ENCODE data around the gene FAM227B. TPM values are rescaled to one million over a fixed set of nuclear protein-coding genes. Genes with fewer than 3 reads are reported as not detected.

FAM227B gene
- total and polyA plus RNA-seq, 7 donors, result 2.7 to 11.9 (median 6.9) TPM

DNA sequence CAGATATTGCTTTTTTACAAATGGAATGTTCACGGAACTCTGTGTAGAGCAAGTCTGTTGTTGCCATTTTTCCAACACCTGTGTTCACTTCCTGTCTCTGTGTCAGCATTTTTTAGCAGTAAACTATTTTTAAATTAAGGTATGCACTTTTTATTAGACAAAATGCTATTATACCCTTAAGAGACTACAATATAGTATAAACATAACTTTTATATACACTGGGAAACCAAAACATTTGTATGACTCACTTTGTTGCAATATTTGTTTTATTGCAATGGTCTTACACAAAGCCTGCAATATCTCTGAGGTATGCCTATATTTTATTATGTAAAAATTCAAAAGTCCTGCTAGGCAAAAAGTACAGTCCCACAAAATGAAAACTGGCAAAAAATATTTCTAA, 237.4 kb downstream of the FAM227B start:
- no peak for ATAC-seq
- TF ChIP-seq, protein P1, sequence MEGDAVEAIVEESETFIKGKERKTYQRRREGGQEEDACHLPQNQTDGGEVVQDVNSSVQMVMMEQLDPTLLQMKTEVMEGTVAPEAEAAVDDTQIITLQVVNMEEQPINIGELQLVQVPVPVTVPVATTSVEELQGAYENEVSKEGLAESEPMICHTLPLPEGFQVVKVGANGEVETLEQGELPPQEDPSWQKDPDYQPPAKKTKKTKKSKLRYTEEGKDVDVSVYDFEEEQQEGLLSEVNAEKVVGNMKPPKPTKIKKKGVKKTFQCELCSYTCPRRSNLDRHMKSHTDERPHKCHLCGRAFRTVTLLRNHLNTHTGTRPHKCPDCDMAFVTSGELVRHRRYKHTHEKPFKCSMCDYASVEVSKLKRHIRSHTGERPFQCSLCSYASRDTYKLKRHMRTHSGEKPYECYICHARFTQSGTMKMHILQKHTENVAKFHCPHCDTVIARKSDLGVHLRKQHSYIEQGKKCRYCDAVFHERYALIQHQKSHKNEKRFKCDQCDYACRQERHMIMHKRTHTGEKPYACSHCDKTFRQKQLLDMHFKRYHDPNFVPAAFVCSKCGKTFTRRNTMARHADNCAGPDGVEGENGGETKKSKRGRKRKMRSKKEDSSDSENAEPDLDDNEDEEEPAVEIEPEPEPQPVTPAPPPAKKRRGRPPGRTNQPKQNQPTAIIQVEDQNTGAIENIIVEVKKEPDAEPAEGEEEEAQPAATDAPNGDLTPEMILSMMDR (IDR thresholded peaks at IDR 0.05), result no peak
- DNase-seq, result no peak
- intact Hi-C loops (cut with DNase I), result no loop called here
- WGBS, 3 donors, result 50 to 72% (median 64%) methylated on average over 1 of the region's 1 CpG
- Histone ChIP-seq H3K27me3 (ENCODE audit: insufficient read depth in 3 of 3, low read length in 2 of 3) (no peaks in the 10 kb centered on the region), H3K27ac (no peak overlapping the region), H3K36me3 (ENCODE audit: insufficient read depth in 1 of 2, low read depth in 1 of 2) (no peaks in the 10 kb centered on the region), H3K9me3 (no peaks in the 10 kb centered on the region), H3K4me3 (no peak overlapping the region), H3K4me1 (no peaks in the 10 kb centered on the region)

DNA sequence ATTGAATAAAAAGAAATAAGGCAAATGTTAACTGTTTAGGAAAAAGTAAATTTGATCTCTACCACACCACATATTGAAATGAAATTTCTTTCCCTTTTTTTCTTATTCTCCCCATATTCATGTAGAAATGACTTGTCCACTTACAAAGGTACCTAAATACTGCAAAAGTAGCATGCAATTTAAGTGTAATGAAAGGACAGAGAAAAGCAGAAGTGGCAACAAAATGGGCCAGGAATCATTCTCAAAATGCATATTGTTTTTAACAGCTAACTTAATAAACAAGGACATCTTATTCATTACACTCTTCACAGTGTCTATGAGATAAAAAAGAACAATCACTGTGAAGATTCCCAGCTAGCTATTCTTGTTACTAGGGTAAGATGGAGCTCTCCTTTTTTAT, 238.2 kb downstream of the FAM227B start:
- intact Hi-C loops (cut with DNase I), result no loop called here
- TF ChIP-seq, protein P1 (IDR thresholded peaks at IDR 0.05), result no peak

DNA sequence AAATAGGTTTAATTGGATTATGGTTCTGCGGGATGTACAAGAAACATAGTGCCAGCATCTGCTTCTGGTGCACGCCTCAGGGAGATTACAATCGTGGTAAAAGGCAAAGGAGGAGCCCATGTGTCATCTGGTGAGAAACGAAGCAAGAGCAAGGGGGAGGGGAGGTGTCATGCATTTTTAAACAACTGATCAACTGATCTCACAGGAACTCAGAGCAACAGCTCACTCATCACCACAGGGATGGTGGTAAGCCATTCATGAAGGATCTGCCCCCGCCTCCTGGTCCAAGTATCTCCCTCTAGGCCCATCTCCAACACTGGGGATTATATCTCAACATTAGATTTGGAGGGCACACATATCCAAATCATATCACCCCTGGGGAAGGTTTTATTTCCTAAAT, 239.7 kb downstream of the FAM227B start:
- DNase-seq (no peak), ATAC-seq (no peak)
- WGBS, 3 donors, result 82 to 84% (median 84%) methylated on average over 5 of the region's 5 CpGs
- TF ChIP-seq, protein P1 (IDR thresholded peaks at IDR 0.05), result no peak
- no peaks in the 10 kb centered on the region for H3K9me3 ChIP-seq
- H3K27me3 ChIP-seq (ENCODE audit: insufficient read depth in 3 of 3, low read length in 2 of 3), result no peaks in the 10 kb centered on the region
- no peak overlapping the region for H3K4me3 ChIP-seq
- H3K4me1 ChIP-seq, result no peaks in the 10 kb centered on the region
- H3K36me3 ChIP-seq (ENCODE audit: insufficient read depth in 1 of 2, low read depth in 1 of 2), result no peaks in the 10 kb centered on the region
- intact Hi-C loops (cut with DNase I), result no loop called here
- no peak overlapping the region for H3K27ac ChIP-seq

More for the DNA sequence above, 238.2 kb downstream of the FAM227B start:
- DNase-seq (no peak), ATAC-seq (no peak)
- Histone ChIP-seq H3K4me1 (no peaks in the 10 kb centered on the region), H3K27ac (no peak overlapping the region), H3K4me3 (no peak overlapping the region), H3K27me3 (ENCODE audit: insufficient read depth in 3 of 3, low read length in 2 of 3) (no peaks in the 10 kb centered on the region), H3K36me3 (ENCODE audit: insufficient read depth in 1 of 2, low read depth in 1 of 2) (no peaks in the 10 kb centered on the region), H3K9me3 (no peaks in the 10 kb centered on the region)

DNA sequence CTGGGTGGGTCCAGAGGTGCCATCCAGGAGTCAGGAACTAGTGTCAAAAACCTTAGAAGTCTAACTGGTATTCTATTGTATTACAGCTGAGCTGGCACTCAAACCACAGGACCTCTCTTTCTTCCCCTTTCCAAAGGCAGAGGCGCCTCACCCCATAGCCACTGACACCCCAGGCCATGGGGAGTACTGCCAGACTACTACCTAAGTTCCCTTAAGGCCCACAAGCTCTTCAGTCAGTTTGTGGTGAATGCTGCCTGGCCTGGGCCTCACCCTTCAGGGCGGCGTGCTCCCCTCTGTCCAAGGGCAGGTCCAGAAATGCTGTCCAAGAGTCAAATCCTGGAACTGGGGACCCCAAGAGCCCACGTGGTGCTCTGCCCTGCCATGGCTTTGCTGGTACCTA, 240.6 kb downstream of the FAM227B start:
- no peak overlapping the region for H3K27ac ChIP-seq
- H3K36me3 ChIP-seq (ENCODE audit: insufficient read depth in 1 of 2, low read depth in 1 of 2), result no peaks in the 10 kb centered on the region
- intact Hi-C loops (cut with DNase I), result no loop called here
- H3K4me1 ChIP-seq, result no peaks in the 10 kb centered on the region
- WGBS, 3 donors, result 86 to 96% (median 89%) methylated on average over 4 of the region's 4 CpGs
- DNase-seq (no peak), ATAC-seq (no peak)
- TF ChIP-seq, protein P1 (IDR thresholded peaks at IDR 0.05), result no peak
- no peak overlapping the region for H3K4me3 ChIP-seq
- no peaks in the 10 kb centered on the region for H3K27me3 ChIP-seq (ENCODE audit: insufficient read depth in 3 of 3, low read length in 2 of 3)
- H3K9me3 ChIP-seq, result no peaks in the 10 kb centered on the region

DNA sequence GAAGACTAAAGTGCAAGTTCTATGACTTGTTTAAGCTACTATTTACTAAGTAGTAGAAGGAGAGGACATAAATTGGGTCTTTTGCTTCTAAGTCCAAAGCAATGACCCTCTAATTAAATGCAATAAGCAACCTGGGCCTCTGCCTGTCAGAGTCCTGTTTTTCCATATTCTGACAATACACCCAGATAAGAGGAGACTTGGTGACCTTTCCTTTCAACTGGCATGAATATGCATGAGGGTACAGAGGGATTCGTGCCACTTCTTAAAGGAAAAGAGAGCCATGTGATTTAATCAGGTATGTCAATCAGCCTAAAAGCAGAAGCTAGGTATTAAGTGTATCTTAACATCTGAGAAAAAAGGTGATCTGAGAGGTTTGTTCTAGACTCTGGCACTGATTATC, 248.3 kb downstream of the FAM227B start:
- DNase-seq, result no peak
- no peaks in the 10 kb centered on the region for H3K36me3 ChIP-seq (ENCODE audit: insufficient read depth in 1 of 2, low read depth in 1 of 2)
- H3K4me1 ChIP-seq, result no peaks in the 10 kb centered on the region
- no peak overlapping the region for H3K4me3 ChIP-seq
- WGBS, 3 donors, result 79 to 86% (median 82%) methylated on average over 1 of the region's 1 CpG
- TF ChIP-seq, protein P1 (IDR thresholded peaks at IDR 0.05), result no peak
- H3K27me3 ChIP-seq (ENCODE audit: insufficient read depth in 3 of 3, low read length in 2 of 3), result no peaks in the 10 kb centered on the region
- ATAC-seq, result no peak
- H3K9me3 ChIP-seq, result no peaks in the 10 kb centered on the region
- intact Hi-C loops (cut with DNase I), result no loop called here
- no peak overlapping the region for H3K27ac ChIP-seq
